ENCODE results near the gene MCMBP.

The MCMBP gene

DNA sequence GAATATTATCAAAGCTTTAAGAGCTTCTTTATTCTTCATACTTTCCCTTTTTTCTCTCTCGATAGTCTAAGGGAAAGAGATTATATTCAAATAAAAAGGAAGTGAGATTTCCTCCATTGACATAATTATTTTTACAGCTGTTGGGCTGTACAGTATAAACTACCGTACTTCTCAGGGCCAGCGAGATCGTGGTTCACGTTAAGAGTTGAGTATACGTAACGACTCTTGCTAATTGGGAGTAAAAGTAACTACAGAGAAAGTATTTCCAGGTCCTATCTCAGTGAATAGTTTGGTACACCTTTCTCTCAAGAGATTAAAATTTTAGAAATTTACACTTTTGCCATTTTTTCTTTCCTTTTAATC lies 89.0 kb downstream of the MCMBP start:
- DNase-seq (ENCODE audit: low spot score) = no peak

DNA sequence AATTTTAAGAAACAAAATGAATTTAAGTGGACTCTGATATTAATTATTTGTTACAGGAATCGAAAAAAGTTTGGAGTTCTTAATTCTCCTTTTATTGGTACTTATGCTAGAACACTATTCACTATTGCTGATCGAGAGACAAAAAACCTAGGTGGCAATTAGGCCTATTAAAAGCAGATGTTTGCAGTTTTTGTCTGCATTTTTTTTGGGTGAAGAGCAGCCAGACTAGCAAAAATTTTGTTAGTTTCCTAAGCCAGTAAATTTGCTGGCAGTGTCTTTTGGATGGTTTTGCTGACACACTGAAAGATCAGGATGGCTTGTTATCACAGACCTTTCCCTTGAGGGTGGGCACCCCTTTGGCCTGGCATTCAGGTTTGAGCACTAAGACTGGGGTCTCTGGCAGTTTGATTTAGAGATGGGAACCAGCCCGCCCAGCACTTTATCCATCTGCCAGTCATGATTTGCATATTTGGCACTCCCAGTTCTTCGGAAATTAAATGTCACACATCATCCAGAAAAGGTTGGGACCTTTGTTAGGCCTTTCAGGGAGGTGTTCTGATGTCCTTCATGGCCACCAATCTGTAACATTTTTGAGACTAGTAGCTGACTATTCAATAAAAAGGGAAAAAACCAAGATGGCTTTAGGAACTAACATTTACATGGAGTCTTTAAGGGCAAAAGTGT lies 89.5 kb downstream of the MCMBP start:
- DNase-seq (ENCODE audit: low spot score) = no peak

DNA sequence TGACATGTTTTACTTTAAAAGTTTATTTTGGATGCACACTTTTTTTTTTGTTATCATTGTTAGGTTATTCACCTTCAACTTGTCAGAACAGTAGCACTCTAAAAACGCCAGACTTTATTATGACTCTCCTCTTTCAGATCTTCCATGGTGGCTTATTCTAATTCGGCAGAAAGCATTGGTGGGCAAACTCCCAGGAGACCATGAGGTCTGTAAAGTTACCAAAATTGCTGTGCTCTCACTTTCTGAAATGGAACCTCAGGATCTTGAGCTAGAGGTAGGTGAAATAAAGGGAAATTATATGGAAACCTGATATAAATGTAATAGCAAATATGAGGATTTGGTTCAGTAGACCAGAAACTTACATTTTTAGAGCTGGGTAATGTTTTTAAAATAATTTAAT lies 91.1 kb downstream of the MCMBP start:
- no peak for DNase-seq (ENCODE audit: low spot score)

DNA sequence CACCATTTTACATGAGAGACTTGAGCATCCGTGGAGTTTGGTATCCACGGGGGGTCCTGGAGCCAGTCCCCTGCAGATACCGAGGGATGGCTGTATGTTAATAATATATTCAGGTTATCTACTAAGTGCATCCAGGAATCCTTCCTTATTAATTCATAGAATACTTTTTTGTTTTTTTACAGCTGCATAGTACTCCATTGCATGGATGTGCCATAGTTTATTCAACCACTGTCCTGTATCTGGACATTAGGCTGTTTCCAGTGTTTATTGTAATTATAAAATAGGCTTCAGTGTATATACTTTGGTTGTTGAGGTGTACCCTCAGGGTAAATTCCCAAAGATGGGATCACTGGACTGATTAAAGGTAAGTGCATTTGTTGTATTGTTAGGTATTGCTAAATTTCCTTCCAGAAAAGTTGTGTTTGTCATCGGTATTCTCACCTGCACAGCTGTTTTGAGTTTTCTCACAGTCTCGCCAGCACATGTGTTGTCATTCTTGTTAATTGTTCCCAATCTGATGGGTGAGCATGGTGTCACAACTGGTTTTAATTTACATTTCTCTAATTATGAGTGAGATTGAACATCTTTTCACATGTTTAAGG lies 91.7 kb downstream of the MCMBP start:
- DNase-seq (ENCODE audit: low spot score) = no peak

All from CD4-positive, alpha-beta T cell treated with Interleukin-2 at 100 ng/mL for 4 hours (primary cell).